CD4-positive, alpha-beta T cell treated with Interleukin-17A for 4 hours (primary cell): Measurements from ENCODE around the gene ATF7.
"Not testable (repeated sequence)": the region's sequence is repeated elsewhere in the genome, so short reads cannot be mapped to it uniquely, and the experiment has no call there.

Experiments used
- DNase-seq: peaks from one replicate; pipeline ENCODE4 v3.0.0-alpha.2; 2020; ENCODE audit warnings: mixed read lengths

Gene ATF7

DNA sequence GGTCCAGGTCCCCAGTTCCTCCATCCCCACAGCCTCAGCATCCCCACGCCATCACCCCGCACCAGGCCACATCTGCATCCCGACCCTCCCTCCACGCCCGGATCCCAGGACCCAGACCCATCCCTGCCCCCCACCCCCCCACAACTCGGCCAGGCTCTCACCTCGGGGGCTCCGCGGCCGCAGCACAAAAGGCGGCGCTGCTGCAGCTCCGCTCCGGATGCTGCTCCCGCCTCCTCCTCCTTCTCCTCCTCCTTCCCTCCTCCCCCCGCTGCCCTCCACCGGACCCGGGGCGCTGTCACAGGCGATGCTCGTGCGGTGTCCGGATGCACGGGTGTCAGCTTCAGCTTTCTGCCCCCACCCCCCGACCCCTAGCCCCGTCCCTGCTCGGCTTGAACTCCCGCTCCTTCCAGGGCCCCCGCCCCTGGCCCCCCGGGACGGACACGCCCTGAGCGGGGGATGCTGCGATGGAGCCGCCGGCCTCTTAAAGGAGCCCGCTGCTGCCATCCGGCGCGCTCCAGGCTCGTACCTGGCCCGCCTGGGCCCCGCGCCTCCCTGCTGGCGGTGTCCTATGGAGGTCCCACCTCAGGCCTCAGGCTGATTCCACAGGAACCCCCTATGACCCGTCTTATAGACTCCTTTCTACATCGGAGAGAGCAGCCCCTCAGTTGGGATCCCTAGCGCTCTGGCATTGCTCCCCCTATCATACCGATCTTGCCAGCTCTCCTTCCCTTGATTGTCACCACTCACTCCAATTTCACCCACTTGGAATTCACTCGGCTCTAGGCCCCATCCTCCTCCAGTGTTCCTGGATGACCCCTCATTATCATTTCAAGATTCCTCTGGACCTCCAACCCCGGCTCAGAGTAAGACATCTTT lies 126.7 kb downstream of the ATF7 start, which contains the start of gene MAP3K12:
Gene MAP3K12 (minus strand): TSS at position 193 of the 876 bp plus-strand sequence. CDS start 12,067 bp downstream, outside the sequence.
- peak; percentile 72 for DNase-seq

DNA sequence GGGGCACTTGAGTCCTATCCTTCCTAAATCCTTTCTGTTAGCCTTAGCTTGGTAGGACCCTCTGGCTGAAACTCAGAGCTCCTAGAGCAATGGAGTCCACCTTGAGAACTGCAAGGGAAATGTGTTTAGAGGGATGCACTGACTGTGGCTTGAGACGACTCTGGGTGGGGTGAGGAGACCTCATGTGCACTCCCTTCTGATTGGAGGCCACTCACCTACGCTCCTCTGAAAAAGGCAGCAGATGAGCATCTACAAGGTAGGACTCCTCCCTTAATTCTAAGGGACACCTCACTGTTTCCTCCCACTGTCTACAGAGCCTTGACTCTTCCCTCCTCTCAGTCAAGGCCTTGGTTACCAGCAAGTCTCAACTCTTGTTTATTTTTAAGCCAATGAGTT lies 127.9 kb downstream of the ATF7 start:
- no peak for DNase-seq

DNA sequence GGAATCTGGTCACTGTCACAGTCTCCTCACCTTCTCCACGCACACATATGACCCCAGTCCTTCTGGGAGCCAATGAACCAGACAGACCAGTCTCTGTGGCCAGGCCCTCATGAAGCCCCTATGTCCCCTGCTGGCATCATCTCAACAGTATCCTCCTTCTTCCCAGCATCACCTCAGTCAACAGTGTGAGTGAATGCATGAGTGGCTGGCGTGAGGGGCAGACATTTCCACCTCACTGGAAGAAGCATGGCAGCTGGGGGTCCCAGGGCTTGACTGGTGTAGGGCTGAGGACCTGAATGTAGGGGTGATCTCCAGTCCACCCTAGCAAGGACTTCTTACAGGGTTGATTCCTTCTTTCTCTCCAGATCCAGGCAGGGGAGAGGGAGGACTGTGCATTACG lies 128.7 kb downstream of the ATF7 start:
- no peak for DNase-seq

DNA sequence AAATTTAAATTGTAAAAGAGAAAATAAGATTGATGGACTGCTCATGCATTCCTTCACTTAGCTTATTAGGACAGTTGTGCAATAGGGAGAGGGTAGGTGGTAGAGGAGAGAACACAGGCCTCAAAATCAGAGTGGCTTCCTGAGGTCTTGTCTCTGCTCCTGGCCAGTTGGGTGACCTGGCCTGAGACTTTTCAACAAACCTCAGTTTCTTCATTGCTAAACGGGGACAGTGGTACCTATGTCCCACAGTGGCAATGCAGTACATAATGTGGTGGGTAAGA lies 129.5 kb downstream of the ATF7 start:
- no peak for DNase-seq

DNA sequence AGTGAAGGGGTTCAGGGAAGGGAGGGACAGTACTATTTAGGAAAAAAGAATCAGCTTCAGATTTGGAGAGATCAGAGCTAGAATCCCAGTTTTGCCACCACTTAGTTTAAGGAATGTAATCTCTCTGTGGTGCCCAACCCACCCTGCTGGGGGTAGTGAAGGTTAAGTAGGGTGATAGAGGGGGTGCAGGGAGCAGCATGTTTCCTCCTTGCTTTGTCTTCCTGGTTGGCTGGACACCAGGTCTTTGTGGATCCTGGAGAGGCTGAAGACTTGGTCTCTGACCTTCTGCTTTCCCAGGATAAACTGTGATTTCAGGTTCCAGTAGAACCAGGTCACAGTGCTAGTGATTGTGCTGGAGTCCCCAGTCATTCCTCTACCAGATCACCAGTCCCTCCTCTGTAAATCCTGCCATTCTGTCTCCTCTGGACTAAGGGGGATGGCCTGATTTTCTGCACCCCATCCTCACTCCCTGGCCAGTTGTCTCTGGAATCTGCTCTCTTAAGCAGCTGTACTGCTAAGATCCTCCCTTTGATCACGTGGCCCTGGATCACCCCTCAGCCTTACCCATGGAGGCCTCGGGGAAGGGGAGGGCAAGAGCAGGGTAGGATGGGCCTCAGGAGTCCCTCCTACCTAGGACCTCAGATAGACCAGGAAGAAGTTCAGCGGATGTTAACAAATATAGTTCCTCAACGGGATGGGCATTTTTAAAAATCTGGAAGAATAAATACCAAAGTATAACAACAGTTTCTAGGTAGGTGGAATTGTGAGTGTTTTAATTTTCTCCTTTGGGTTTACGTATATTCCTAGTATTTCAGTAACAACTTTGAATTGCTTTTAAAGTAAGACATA lies 130.1 kb downstream of the ATF7 start:
- no peak for DNase-seq

DNA sequence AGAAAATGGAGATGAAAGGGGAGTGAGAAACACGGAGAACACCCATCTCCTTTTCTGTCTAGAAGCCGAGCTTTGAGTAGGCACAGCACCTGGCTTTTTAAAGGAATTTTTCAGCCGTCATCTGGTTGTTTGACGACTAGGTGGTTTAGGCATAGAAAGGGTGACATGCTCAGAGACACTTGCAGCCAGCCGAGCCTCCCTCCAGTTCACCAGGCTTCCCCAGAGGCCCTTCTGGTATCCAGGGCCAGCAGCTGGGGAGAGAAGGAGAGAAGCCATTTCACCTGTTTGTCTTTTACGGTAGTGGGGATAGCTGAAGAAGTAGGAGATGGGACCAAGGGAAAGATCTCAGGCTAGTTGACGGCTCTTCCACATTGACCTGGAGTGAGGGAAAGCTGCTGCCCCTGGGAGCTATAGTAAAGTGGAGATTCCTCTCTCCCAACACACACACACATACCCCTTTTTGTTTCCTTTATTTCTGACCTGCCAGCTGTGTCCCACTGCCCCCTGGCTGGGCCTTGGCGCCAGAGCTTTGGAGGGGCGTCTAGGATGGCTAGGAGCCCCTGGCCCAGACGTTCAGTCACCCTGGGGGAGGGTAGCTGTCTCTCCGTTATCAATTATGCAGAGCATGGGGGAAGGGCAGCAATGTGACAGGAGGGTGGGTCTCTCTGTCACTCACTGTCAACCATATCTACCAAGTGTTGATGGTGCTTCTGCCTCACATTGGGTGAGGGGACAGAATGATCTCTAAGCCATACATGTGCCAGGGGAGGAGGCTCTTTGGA lies 132.4 kb downstream of the ATF7 start:
- DNase-seq = no peak

DNA sequence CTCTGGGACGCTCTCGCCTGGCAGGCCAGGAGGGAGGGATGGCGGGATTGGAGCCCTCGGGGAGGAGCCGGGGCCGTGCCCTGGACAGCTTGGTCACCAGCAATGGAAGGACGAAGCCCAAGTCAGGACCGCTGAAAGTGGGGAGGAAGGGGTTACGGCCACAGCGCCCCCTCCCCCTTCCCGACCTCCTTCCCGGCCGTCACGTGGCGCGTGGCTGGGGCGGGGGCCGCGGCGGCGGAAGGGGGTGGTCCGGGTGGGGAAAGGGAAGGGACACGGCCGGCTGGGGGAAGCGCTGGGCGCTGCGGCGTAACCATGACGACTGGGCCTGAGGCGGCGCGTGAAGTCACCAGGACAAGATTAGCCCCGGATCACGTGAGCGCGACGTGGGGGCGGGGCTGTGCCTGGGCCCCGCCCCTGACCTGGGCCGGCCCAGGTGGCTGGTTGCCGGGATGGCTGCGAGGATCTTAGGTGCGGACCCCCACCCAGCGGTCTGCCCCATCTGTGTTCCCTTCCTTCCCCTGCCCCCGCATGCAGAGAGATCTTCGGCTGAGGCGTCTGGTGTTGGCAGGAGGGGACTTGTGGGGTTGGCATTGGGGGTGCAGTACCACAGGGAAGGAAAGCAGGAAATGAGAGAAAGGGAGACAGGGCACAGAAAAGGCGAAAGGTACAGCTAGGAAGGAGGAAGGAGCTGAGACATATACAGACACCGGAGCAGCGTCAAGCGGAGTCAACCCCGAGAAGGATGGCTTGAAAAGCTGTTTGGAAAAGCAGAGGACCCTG lies 133.2 kb downstream of the ATF7 start:
- DNase-seq = peak; percentile 88

DNA sequence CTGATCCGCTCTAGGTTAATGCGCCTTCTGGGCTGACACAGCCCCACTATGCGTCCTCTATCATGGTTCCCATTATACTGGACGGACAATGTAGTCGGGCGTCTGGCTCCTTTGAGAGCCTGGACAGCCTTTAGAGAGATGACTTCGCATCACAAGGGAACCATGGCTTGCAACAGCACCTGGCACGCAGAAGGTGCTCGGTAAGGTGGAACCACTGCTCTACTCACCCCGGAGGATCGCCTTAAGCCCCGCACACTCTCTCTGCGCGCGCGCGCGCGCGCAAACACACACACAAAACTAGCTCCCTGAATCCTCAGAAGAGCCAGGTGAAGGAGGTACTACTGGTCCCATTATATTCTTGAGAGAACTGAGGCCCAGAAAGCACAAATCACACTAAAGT lies 134.0 kb downstream of the ATF7 start:
- no peak for DNase-seq

DNA sequence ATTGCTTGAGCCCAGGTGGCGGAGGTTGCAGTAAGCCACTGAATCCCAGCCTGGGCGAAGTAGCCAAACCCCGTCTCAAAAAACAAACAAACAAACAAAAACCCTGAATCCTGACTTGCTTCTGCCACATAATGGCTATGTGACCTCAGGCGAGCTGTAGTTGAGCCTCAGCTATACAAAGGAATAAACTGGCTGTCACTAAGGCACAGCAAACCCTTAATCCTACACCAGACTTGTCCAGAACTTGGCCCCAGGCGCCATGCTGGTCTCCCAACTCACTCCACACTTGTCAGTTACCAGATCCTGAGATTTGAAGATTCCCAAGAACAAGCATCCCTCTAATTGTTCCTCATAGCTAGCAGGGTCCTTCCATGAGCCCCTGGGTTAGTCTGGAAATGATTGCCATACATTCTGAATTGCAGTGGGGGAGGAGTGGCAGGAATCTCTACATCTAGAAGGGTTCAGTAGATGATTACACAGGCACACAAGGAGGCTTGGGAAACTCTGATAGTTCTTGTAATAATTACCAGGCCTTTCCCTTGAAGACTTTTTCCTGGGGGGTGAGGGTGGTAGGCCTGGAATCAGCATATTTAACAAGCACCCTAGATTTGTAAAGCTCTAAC lies 136.8 kb downstream of the ATF7 start:
- DNase-seq = no peak

DNA sequence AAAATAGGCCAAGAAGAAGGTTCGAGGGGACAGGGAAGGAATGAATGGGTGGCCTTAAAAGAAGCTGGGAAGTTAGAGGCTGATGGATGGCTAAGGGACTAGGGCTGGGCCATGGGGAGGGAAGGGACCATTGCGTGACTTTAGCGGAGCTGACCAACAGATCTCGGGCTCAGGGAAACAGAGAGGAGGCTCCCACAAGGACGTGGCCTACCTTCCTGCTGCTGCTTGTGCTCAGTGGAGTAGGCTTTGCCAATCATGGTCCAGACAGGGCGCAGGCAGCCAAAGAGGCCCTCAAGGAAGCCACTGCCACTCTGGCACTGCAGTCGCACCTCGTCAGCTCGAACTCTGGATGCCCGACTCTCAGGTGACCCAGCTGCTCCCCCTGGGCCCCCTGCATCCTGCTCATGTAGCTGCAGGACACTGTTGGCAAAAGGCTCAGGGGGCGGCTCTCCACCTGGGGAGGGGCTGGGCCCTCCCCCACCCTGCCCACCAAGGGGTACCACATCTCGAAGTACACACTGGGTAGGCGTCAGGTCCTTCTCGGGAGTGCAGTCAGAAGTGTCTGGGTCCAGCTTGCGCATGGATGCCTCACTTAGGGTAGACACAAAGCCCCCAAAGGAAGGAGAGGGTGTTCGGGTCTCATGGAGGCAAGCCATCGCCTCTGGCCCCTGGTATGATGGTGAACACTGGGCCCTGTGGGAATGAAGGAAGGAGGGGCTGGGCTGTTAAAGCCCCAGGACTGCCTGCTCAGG lies 139.3 kb downstream of the ATF7 start:
- DNase-seq = no peak

DNA sequence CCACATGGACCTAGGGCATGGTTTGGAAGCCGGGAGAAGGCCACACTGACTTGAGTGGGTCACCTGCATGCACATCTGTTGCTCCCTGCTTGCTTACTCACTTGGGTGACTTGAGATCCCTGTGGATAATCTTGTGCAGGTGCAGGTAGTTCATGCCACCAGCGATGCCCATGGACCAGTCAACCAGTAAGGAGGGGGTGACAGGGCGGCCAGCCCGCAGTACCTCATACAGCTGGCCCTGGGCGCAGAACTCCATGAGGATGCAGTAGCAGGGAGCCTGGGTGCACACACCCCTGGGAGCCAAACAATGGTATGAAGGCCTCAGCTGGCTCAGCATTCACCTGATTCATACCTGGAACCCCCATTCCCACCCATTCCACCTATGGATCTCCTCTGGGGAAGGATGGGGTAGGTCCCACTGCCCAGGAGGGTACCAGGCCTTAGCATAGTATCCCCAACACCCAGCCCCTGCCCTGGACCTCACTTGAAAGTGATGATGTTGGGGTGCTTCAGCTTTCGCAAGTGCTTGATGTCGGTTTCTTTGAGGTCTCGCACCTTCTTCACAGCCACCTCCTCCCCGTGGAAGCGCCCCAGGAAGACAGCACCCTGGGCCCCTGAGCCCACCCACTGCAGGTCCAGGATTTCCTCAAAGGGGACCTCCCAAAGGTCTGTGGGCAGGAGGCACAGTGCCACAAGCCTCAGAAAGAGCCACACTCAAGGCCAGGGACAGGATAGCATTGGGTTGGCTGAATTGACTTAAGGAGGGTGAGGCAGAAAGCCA lies 140.0 kb downstream of the ATF7 start:
- no peak for DNase-seq

DNA sequence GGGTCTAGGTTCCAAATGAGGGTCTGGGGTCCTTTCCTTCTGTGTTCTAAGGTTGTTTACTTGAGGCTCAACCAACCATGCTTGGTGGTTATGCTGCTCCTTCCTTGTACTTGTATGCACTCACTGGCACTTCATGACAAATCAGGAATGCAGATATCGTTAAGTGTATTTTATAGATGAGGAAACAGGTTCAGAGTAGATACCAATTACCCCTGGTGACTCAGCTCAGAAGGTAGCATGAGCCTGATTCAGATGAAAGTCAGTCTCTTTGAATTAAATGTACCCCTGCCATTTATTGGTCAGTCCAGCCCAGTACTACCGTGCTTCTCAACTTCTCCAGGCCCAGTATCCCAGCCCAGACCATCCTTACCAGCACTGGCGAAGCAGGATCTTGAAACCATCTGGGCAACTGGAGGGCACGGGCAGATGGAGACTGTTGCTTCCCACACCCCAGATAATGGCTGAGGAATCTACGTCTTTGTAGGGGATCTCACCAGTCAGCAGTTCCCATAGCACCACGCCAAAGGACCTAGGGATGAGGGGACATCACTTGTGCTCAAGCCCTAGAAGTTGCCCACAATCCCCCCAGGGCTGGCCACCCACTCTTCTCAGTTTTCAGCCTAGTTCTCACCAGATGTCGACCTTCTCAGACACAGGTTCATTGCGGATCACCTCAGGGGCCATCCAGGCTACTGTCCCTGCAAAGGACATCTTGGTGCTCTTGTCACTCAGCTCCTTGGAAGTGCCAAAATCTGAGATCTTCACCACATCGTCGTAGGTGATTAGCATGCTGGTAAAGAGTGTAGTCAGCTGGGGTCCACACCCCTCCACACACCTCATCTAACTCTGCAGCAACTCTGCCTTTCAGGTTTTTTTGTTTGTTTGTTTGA lies 141.3 kb downstream of the ATF7 start:
- DNase-seq = no peak

DNA sequence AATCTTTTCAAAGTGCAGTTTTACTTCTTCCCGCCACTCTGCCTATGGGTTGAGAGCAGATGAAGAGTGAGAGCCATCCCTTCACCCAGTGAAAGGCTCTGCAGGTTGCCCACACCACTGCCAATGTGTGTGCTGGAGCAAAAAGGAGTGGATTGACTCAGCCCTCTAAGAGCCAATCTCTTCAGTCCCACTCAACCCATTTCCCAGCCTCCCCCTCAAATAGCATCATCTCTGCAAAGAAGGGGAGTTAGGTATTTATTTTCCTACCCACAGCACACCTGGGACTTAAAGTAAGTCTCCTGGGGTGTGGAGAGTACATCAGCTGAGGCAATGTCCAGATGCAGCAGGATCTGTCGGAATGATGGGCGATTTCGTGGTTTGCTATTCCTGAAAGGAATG lies 142.2 kb downstream of the ATF7 start:
- no peak for DNase-seq

DNA sequence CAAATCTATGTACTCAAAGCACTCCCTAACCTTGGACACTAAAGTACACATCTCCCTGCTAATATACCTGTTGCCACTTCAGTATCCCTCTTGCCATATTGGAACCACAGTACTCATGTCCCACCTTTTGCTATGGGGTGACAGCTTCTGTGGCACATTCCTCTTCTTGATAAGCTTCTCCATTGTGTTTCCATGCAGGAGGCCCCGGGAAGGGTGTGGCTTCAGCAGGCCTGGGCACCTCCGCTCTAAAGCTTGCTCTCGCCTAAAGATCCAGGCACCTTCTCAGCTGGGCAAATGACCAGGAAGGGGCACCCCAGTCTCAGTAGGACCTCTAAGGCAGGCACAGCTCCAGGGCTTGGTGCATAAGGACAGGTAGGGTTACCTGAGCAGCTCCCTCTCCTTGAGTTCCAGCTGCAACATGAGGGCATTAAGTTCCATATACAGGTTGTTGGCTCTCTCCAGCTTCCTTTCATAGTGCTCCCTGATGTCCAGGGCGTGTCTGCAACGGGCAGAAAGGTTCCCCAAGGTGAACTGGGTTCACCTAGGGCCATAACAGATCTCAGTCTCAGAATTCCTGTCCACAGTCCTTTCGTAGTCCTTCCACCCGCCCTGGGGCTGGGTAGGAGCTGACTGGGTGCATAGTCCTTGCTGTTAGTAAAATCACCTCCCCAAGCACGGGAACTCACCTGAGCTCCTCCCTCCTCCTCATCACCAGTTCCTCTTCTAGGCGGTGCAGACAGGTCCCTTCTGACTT lies 142.8 kb downstream of the ATF7 start:
- DNase-seq = no peak

DNA sequence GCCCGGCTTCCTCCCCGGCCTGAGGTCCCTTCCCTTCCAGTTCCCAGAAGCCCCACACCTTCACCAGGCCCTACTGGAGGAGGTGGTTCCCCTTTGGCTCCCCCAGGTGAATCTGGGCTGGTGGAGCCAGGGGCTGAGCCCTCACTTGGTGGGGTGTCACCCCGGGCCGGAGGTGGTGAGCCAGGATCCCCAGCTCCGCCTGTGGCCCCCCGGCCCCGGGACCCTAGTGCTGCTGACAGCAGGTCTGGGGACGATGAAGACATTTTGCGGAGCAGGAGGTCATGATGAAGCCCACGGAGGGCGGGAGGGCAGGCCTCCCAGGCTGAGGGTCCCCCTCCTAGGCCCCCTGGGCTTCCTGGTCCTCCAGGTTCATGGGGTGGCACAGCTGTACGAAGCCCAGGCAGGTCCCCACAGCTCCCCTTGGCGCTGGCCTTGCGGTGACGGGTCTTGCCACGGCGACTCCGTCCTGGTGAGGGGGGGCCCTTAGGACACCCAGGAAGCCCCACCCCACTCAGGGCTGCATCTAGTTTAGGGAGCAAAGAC lies 143.5 kb downstream of the ATF7 start:
- DNase-seq = no peak

DNA sequence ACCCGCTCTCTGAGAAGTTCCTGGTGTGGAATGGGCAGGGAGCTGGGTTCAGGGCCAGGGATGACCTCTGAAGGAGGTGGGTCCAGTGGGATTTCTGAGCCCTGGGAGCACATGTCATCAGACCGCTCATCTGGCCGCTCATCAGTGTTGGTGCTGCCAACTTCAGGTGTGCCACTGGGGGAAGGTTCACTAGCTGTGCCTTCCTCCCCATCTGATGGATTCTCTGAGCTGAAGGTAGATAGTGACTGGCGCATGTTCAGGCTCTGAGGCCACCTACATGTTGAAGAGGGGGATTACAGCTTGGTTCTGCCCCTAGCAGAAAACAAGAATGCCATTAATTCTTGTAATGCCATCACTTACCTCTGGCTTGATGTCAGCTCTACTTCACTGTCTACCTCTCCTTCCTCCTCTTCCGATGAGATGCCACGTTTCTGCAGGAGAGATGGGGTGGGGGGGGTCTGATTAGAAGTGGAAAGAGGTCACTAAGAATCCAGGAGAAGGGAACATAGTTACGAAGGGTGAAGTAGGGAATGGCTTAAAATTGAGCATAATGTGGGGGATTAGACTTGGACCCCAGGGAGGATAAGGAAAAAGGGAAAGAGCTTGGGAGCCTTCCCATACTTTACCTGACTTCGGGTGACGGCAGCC lies 144.1 kb downstream of the ATF7 start:
- no peak for DNase-seq

DNA sequence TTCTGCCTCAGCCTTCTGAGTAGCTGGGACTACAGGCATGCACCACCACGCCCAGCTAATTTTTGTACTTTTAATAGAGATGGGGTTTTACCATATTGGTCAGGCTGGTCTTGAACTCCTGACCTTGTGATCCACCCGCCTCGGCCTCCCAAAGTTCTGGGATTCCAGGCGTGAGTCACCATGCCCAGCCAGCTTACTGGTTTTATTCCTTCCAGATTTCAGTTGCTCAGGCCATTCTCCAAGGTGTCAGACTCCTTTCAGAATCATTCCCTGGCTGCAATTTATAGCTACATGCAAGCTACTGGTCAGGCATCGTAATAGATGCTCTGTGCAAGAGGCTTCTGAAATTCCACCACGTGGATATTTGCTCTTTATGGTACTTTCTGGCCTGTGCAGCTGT lies 144.7 kb downstream of the ATF7 start:
- not testable (repeated sequence) for DNase-seq
